IMR-90 (cell line): ENCODE results near the gene DPYD.

ENCODE experiments used
- BHLHE40 ChIP-seq: fragments of 150-350 bp; IDR thresholded peaks from 2 replicates; pipeline ENCODE4 v1.6.1; 2016; ENCODE audit warnings: mild to moderate bottlenecking, low read depth, low read length
- CEBPB ChIP-seq: IDR thresholded peaks from 2 replicates; pipeline ENCODE4 v1.6.1; 2012; ENCODE audit warnings: low read depth, low read length, improper control_type of control experiment
- CHD1 ChIP-seq: IDR thresholded peaks from 2 replicates; pipeline ENCODE4 v1.6.1; 2012; ENCODE audit warnings: low read depth, low read length, improper control_type of control experiment
- CTCF ChIP-seq: conservative IDR thresholded peaks from 2 replicates; pipeline ENCODE4 v1.5.1; 2012; ENCODE audit warnings: mild to moderate bottlenecking, low read depth, low read length, improper control_type of control experiment
- MAZ ChIP-seq: IDR thresholded peaks from 2 replicates; pipeline ENCODE4 v1.6.1; 2012; ENCODE audit warnings: low read depth, mild to moderate bottlenecking, low read length, improper control_type of control experiment, moderate library complexity, borderline replicate concordance
- MXI1 ChIP-seq: IDR thresholded peaks from 2 replicates; pipeline ENCODE4 v1.6.1; 2012; ENCODE audit warnings: low read depth, mild to moderate bottlenecking, low read length, moderate library complexity, borderline replicate concordance
- NFE2L2 ChIP-seq: fragments of 150-350 bp; IDR thresholded peaks from 2 replicates; pipeline ENCODE4 v1.6.1; 2016; ENCODE audit warnings: low read depth, mild to moderate bottlenecking, low read length
- POLR2A ChIP-seq: IDR thresholded peaks from 2 replicates; pipeline ENCODE4 v1.6.1; 2012; ENCODE audit warnings: mild to moderate bottlenecking, low read depth, low read length
- RAD21 ChIP-seq: IDR thresholded peaks from 2 replicates; pipeline ENCODE4 v1.6.1; 2012; ENCODE audit warnings: low read length, improper control_type of control experiment
- RCOR1 ChIP-seq: IDR thresholded peaks from 2 replicates; pipeline ENCODE4 v1.6.1; 2012; ENCODE audit warnings: mild to moderate bottlenecking, low read length, improper control_type of control experiment; ENCODE audit not compliant: insufficient replicate concordance
- SMC3 ChIP-seq: fragments of 150-350 bp; IDR thresholded peaks from 2 replicates; pipeline ENCODE4 v1.6.1; 2016; ENCODE audit warnings: low read depth, mild to moderate bottlenecking, antibody characterized with exemption, low read length, moderate library complexity
- USF2 ChIP-seq: fragments of 150-350 bp; IDR thresholded peaks from 2 replicates; pipeline ENCODE4 v1.6.1; 2017; ENCODE audit warnings: mild to moderate bottlenecking, antibody characterized with exemption, low read length, low read depth

GRCh38 chr1:97551113-97551512 lies 369.7 kb downstream of the DPYD start:
- TF ChIP-seq CTCF (no peak), RCOR1 (no peak), BHLHE40 (no peak), POLR2A (no peak), RAD21 (no peak), SMC3 (no peak), CHD1 (no peak), CEBPB (no peak), NFE2L2 (no peak), USF2 (no peak), MAZ (no peak), MXI1 (no peak)
